ENCODE results near the gene DLX2. TPM values are rescaled to one million over a fixed set of nuclear protein-coding genes. Genes with fewer than 3 reads are reported as not detected.

The DLX2 gene
- total RNA-seq, 1 donor from 2014 or later, result 9.7 TPM

DNA sequence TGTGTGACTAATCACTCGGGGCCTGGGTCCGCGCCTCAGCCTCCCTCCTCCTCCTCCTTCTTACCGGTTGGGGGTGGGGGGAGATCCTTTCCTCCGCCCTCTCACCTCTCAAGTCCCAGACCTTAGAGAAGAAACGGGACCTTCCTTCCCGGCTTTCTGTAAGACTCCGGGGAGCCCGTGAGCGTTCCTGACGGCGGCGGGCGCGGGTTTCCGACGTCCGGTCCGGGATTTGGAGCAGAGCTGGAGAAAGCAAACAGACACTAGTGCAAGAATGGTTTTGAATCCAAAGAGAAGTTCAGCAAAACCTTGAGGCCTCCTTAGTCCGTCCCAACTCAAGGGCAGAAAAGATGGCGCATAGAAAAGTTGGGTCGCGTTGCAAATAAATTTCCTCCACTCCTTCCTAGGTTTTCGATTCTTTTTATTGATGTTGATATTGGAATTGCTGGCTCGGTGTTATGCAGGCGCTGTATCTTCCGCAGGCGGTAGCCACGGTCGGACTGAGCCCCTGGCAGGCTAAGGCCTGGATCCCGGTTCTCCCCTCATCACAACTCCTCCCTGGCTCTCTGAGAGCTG lies 15.4 kb downstream of the DLX2 start:
- H3K27me3 Mint-ChIP-seq (ENCODE audit: low read depth), result peaks cover 95% of the 10 kb centered on the region

DNA sequence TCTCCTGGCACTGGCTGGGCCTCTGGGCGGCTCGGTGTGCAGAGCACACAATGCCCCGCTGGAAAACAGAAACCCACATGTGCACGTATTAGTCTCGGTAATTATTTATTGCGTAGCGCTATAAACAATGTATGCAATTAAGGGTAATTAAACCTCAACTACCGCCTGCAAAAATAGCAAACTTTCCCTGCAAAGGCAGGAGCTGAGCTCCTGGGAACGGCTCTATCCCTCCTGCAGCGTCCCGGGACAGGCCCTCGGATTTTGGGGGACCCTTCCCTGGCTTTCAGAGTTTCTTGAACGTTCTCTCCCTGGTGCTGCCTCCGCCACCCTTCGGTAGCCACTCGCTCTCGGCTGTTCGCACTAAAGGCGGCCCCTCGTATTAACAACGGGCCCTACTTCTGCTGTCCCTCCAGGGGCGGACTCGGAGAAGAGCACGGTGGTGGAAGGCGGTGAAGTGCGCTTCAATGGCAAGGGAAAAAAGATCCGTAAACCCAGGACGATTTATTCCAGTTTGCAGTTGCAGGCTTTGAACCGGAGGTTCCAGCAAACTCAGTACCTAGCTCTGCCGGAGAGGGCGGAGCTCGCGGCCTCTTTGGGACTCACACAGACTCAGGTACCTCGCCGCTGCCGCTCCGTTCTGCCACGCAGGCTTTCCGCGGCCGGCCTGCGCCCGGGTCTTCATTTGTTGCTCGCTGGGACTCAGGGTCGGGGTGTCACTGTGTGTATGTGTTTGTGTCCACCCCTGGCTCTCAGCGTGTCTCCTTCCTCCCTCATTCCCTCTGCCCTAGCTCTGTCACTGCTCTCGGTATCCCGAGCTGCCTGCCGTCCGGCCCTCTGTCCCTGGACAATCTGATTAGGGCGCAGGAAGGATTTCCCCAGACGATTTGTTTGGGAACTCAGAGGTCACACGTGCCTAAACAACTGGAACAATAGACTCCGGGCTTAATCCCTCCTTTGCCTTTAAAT lies 16.2 kb downstream of the DLX2 start:
- Mint-ChIP-seq H3K27ac (peak overlapping the region; percentile 99), H3K9me3 (no peaks in the 10 kb centered on the region), H3K27me3 (ENCODE audit: low read depth) (peaks cover 95% of the 10 kb centered on the region), H3K4me3 (peak overlapping the region; percentile 91), H3K36me3 (peaks cover 8% of the 10 kb centered on the region), H3K4me1 (peaks cover 57% of the 10 kb centered on the region)
- peak; percentile 56 for TF ChIP-seq CTCF (IDR thresholded peaks at IDR 0.05; ENCODE audit: unreplicated experiment)
- peak; percentile 30 to 68 for DNase-seq (ENCODE audit: low spot score in 2 of 2, unreplicated experiment in 2 of 2)

More for the DNA sequence above, 15.4 kb downstream of the DLX2 start:
- DNase-seq (ENCODE audit: low spot score in 2 of 2, unreplicated experiment in 2 of 2), result no peak
- Mint-ChIP-seq H3K36me3 (peaks cover 8% of the 10 kb centered on the region), H3K4me3 (peak overlapping the region; percentile 91), H3K27ac (peak overlapping the region; percentile 99), H3K9me3 (no peaks in the 10 kb centered on the region), H3K4me1 (peaks cover 57% of the 10 kb centered on the region)
- no peak for TF ChIP-seq CTCF (IDR thresholded peaks at IDR 0.05; ENCODE audit: unreplicated experiment)

DNA sequence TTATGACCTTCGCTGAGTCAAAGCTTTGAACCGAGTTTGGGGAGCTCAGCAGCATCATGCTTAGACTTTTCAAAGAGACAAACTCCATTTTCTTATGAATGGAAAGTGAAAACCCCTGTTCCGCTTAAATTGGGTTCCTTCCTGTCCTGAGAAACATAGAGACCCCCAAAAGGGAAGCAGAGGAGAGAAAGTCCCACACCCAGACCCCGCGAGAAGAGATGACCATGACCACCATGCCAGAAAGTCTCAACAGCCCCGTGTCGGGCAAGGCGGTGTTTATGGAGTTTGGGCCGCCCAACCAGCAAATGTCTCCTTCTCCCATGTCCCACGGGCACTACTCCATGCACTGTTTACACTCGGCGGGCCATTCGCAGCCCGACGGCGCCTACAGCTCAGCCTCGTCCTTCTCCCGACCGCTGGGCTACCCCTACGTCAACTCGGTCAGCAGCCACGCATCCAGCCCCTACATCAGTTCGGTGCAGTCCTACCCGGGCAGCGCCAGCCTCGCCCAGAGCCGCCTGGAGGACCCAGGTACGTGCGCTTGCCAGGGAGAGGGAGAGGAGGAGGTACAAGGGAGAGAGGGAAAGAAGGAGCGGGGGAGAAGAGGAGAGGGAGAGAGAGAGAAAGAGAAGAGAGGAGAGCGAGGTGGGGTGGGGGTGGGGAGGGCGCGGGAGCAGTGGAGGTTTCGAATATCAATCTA lies 17.1 kb downstream of the DLX2 start, which contains the start of gene DLX1:
Gene DLX1 (plus strand): TSS at position 48 of the 700 bp plus-strand sequence. CDS start 171 bp downstream, at position 219.
- H3K27me3 Mint-ChIP-seq (ENCODE audit: low read depth), result peaks cover 97% of the 10 kb centered on the region
- peak within 1 kb of the TSS; percentile 99 for H3K27ac Mint-ChIP-seq
- no peaks in the 10 kb centered on the region for H3K9me3 Mint-ChIP-seq
- peaks cover 8% of the 10 kb centered on the region for H3K36me3 Mint-ChIP-seq
- DNase-seq (ENCODE audit: low spot score in 2 of 2, unreplicated experiment in 2 of 2), result peak; percentile 19 to 68
- H3K4me3 Mint-ChIP-seq, result peak within 1 kb of the TSS; percentile 91
- TF ChIP-seq CTCF (IDR thresholded peaks at IDR 0.05; ENCODE audit: unreplicated experiment), result no peak
- H3K4me1 Mint-ChIP-seq, result peaks cover 59% of the 10 kb centered on the region

DNA sequence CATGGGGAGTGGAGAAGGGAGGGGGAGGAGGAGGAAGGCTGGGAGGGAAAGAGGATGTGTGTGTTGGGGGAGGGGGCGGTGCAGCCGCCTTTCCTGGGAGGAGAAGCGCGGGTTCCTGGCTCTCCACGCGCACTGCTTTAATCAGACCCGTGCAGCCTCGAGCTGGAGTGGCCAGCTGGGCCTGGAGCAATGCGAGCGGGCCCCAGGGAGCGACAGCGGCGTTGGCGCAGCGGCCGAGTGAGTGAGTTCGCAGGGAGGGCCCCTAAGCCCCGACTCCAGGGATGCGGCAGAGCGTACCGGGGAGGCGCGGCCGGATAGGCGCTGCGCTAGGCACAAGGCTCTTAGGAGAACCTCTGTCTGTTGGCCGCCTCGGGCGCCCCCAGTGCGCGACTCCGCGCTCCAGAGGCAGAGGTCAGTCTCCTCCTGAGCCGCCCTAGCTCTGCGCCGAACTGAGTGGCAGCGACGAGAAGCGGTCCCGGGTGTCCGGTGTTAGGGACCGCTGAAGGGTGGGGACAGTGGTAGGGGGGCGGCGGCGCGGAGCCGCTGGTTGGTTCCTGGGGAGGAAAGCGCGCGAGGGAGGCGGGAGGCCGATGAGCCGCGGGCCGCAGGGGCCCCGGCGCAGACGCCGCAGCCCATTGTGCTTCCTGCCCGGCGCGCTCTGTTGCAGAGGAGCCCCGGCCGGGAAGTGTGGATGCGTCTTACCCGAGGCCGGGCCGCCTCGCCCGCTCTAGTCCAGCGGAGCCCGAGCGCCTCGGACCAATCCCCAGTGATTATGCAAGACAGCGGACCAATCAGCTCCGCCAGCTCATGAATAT lies 17.8 kb downstream of the DLX2 start:
- Mint-ChIP-seq H3K4me1 (peaks cover 57% of the 10 kb centered on the region), H3K27ac (peak overlapping the region; percentile 99), H3K27me3 (ENCODE audit: low read depth) (peaks cover 97% of the 10 kb centered on the region), H3K4me3 (peak overlapping the region; percentile 91), H3K36me3 (peaks cover 12% of the 10 kb centered on the region), H3K9me3 (no peaks in the 10 kb centered on the region)
- DNase-seq (ENCODE audit: low spot score in 2 of 2, unreplicated experiment in 2 of 2), result peak; percentile 79 to 88
- no peak for TF ChIP-seq CTCF (IDR thresholded peaks at IDR 0.05; ENCODE audit: unreplicated experiment)

DNA sequence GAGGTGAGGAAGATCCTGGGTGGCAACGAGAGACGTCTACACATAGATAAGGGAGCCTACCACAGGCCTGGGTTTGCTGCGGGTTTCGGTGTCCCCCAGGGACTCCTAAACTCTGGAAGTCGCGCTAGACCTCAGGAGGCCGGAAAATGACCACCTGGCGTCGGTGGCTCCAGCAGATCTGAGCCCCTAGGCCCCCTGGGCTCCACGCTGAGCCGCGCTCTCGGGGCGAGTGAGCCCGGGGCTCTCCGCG lies 18.4 kb downstream of the DLX2 start:
- DNase-seq (ENCODE audit: low spot score in 2 of 2, unreplicated experiment in 2 of 2), result no peak
- peaks cover 57% of the 10 kb centered on the region for H3K4me1 Mint-ChIP-seq

More for the DNA sequence above, 18.4 kb downstream of the DLX2 start:
- no peak for TF ChIP-seq CTCF (IDR thresholded peaks at IDR 0.05; ENCODE audit: unreplicated experiment)
- H3K4me3 Mint-ChIP-seq, result peak overlapping the region; percentile 91
- peaks cover 97% of the 10 kb centered on the region for H3K27me3 Mint-ChIP-seq (ENCODE audit: low read depth)
- H3K27ac Mint-ChIP-seq, result no peak overlapping the region
- H3K9me3 Mint-ChIP-seq, result no peaks in the 10 kb centered on the region
- H3K36me3 Mint-ChIP-seq, result peaks cover 14% of the 10 kb centered on the region

Measured in mesothelial cell of epicardium (in vitro differentiated cells).